Measurements from ENCODE around the gene FNDC4. TPM values are rescaled to one million over a fixed set of nuclear protein-coding genes. Genes with fewer than 3 reads are reported as not detected.

The FNDC4 gene
- total RNA-seq, 1 donor from 2014 or later, result not detected

DNA sequence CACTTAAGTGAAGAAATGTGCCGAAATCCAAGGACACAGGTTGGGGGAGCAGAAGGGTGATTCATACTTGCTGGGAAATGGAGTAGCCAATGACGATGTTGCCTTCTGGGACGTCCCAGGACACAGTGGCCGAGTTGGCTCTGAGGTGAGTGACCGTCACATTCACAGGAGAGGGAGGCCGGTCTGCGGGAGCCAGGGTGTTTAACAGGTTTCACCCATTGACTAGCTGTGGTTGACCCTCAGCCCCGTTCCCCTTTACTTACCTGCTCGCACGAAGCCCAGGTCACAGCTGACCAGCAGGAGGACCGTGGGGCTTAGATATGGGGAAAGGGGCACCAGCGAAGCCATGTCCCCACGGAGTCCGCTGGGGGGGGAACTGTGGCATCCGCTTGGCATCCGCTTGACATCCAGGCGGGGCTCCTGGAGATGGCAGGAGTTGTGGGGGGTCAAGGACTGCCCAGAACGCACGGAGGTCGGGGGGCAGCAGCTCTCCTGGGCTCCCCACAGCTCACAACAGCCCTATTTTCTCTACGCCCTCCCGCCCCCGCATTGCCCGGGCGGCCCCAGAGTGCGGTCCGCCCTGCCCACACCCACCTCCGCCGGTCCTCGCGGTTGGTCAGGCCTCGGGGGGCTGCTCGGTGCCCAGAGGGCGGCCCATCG lies 586 bp downstream of the FNDC4 start:
- intact Hi-C loops (cut with micrococcal nuclease), result no loop called here

DNA sequence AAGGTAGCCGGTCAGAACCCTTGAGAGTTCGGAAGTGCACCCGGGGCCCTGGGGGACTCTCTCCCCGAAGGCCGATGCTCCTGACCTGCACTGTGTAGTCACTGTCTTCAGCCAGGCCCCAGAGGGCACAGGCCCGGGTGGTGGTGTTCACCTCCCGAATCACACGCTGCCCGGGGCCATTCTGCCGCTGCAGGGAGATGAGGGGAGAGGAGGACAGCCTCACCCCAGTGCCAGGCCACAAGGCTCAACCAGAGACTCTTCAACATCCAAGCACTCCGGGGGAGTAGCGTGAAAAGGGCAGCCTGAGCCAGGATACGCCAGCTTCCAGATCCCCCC lies 1.1 kb downstream of the FNDC4 start:
- intact Hi-C loops (cut with micrococcal nuclease), result no loop called here

DNA sequence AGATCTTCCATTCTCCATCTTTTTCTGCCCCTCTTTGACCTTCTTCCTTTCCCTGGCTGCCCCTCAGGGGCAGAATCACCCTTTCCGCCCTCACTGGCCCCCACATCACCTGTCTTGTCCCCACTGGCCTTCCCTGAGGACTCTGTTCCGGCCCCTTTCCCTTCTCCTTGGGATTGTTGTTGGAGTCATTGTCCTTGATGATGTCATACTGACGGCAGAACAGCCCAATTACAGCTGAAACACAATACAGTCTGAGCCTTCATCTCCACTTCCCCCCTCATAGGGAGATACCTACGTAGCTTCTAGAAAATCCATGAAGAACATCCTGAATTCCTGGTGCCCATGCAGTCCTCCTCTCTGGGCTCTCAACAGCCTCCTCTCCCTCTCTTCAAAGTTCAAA lies 2.4 kb downstream of the FNDC4 start:
- intact Hi-C loops (cut with micrococcal nuclease), result no loop called here

DNA sequence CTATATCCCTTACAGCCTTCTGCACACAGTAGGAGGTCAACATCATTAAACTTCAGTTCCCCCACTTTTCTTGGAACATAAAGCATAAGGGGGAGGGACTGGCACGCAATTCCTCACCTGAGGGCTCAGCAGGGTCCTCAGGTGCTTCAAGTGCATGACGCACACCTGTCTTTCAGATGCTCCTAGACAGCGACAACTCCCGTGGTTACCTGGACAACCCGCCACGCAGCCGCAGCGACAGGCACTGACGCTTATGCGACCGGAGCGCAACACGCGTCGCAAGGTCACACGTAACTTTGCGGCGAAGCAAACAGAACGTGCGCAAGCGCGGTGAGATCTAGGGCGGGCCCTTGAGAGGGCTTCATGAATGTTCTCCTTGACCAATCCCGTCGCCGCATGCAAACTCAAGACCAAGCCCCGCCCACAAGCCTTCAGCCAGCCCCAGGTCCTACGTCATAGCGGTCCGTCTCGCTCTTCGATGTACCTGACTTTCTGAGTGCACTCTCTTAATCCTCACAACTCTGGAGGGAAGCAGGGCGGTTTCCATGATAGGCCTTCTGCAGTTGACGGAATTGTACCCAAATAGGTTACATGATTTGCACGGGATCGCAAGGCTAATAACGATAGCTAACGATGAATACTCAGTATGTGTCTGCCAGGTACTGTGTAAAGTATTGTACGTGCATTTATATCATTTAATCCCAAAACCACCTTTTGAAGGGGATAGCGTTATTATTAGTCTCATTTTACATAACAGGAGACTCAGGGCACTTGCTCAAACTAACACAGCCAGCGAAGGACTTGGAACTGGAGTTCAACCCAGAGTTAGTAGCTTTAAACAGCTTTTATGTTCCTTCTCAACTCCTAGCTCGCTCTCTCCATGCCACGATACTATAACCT lies 5.3 kb downstream of the FNDC4 start, which contains the start of gene IFT172:
Gene IFT172 (minus strand): TSS at position 246 of the 900 bp plus-strand sequence. CDS start 90 bp downstream, at position 156.
- intact Hi-C loops (cut with micrococcal nuclease), result loop anchor here (1.0 to 5.0 kb wide), 15 partner anchors 61 to 1383 kb away; partner anchors contain the start of genes ATRAID, BABAM2, EIF2B4 and GTF3C2

DNA sequence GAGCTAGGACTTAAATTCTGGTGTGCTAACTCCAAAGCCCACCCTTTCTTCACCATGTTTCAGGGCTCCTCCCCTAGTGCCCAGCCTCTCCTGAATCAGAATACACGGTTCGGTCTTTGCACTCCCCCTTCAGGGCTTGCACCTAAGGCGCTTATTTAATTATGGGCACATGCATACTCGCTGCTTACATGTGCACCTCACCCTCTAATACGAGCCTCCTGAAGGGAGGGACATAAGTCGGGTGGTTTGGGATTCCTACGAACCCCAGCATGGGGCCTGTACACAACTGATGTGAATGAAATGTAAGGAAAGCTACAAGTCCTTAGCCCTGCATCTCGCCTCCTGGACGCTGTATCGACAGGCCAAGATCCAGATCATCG lies 5.9 kb downstream of the FNDC4 start:
- intact Hi-C loops (cut with micrococcal nuclease), result loop anchor here (1.0 to 5.0 kb wide), 15 partner anchors 61 to 1383 kb away; partner anchors contain the start of genes ATRAID, BABAM2, EIF2B4 and GTF3C2

DNA sequence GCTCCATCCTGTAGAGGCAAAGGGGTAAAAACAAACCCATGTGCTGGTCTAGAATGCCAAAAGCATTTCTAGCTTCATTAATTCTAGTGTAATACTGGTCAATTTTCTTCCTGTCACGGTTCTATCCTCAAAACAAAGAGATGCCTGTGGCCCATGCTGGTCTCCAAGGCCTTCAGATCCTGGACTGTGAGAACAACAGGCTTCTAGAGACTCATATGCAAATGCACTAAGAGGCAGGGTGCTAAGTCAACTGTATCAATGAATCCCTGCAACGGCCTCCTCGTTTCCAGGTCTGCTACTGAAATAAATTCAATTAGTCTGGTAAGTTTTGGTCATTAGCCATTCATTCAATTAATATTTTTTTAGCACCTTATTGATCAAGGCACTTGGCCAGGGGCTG lies 9.5 kb downstream of the FNDC4 start:
- intact Hi-C loops (cut with micrococcal nuclease), result loop anchor here (5.0 kb wide), 2 partner anchors 223 to 1387 kb away; partner anchors contain the start of genes SLC30A3 and TRMT61B

DNA sequence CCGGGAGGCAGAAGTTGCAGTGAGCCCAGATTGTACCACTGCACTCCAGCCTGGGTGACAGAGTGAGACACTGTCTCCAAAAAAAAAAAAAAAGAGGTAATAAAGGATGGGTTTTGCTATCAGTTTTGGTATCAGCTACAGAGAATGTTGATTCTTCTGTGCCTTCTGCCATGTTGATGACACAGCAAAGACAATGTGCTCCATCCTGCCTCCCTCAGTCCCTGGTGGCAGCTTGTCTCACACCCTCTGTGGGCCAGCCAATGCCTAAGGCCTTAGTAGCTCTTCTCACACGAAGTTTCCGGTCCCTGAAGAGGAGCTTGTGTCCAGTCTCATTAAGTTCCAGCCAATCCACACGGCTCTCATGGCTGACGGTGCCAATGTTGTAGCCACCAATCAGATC lies 23.0 kb downstream of the FNDC4 start:
- intact Hi-C loops (cut with micrococcal nuclease), result no loop called here

DNA sequence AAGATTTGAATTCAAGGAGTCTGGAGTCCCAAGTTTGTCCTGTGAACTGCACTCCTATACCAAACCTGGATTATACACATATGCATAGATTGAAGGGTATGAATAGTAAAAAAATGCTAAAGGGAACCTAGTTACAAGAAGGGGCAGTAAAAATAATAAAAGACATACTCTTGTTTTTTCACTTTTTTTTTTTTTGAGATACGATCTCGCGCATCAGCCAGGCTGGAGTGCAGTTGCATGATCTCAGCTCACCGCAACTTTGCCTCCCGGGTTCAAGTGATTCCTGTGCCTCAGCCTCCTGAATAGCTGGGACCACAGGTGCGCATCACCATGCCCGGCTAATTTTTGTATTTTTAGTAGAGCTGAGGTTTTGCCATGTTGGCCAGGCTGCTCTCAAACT lies 30.6 kb downstream of the FNDC4 start:
- intact Hi-C loops (cut with micrococcal nuclease), result no loop called here

DNA sequence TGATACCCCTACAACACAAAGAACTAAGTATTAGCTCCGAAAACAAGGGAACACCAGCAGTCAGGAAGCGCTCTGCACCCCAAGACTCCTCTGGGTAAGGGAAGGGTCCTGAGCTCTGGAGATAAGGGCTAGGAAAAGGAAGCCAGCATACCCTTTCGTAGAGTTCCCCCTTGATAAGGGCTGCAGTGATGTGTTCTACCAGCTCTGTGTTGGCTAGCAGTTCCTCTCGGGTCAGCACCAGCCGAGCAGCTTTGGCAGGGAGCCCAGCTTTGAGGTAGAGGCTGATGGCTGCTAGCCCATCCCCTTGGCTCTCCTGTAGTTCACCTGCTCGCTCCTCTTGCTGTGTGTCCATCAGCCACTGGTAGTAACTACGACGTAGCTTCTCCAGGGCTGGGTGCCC lies 33.9 kb downstream of the FNDC4 start:
- intact Hi-C loops (cut with micrococcal nuclease), result no loop called here

DNA sequence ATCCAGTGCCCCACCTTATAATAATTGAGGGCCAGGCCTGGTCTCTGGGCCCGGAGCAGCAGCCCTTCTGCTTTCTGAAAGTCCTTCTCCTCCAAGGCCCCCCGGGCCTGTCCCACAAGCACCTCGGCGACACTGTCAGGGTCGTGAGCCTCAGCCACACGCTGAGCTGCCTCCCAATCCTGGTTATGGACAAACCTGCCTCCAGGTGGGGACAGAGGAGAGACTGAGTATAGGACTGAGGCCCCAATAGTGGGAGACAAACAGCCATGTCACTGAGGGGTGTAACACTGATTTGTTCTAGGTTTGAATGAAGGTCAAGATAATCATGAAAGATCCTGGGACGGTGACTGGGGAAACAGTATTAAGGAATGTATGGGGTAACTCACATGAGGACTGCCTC lies 41.0 kb downstream of the FNDC4 start:
- intact Hi-C loops (cut with micrococcal nuclease), result no loop called here

DNA sequence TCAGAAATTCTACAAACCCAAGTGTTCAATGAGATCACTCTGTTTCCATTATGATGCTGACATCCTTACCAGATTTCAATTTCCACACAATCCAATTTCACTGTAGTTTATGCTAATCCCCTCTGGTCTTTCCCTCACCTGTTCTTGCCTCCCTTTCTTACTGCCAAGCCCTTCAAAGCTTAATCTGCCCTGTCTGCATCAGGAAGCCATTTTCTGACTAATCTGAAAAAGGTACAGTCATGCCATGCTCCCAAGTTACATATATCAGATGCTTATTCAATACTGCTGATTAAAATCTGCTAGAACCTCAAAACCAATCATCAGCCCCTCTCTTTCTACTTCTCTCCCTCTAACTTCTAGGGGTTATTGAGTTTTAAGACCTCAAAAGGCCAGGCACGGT lies 43.9 kb downstream of the FNDC4 start:
- intact Hi-C loops (cut with micrococcal nuclease), result no loop called here

DNA sequence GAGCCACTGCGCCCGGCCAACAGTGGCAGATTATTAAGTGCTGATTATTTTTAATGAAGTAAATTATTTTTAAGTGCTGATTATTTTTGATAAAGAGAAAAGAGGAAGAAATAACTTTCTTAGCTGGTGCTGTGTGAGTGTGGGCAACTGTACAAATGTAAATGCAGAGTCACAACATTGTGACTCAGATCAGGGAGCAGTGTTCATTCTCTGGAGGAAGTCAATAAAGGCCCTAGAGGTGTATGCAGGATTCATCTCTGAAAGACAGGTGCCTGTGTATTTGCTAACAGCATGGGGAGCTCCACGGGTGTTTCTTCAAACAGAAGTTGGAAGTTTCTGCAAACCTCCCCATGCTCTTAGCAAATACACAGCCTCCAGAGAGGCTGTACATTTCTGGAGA lies 46.6 kb downstream of the FNDC4 start:
- intact Hi-C loops (cut with micrococcal nuclease), result no loop called here

DNA sequence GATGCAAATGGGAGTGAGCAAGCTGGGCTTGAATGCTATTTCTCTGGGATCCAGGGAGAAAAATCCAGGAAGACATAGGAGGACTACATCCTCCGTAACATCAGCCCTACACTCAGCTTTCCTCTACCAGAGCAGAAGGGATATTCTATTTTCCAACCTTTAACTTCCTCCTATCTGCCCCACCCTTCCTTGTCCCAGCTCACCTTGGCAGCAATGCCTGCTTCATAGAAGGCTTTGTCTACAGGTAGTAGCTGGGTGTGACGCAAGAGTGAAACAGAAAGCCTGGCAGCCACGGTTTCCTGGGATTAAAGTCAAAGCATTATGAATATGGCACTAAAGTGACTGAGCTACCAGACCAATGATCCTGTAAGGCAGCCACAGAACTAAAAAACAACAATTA lies 48.9 kb downstream of the FNDC4 start:
- intact Hi-C loops (cut with micrococcal nuclease), result no loop called here

DNA sequence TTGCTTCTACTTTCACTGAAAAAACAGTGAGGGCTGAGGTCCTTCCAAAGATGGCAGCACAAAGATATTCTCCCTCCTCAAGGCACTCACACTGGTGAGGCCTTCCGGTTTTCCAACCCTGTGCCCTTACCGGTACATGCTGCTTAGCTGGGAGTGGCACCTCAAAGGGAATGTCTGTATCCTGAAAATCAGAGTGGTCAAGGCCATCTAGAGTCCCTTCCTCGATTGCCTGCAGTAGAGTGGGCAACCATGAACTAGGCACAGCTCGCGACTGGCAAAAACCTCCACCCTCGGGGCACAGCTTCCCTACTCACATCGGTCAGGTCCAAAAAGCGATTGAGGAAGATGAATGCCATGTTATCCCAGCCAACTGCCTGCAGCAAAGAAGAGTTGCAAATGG lies 49.4 kb downstream of the FNDC4 start:
- intact Hi-C loops (cut with micrococcal nuclease), result no loop called here

DNA sequence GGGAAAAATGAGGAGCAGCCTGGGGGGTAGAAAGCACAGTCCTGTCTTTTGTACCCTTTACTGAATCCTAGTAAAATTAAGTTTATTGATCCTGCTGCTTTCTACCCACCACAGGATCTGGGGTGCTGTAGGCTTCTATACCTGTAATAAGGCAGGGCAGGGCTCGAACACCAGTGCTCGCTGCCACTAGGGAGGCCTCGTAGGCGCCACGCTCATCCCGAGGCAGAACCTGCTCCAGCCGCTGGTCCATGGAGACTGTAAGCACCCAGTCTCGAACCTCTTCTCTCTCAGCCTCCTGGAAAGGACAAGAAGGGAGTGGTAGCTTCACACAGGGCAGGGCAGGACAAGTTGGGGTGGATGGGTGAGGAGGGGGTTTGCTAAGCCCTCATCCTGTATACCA lies 49.8 kb downstream of the FNDC4 start:
- intact Hi-C loops (cut with micrococcal nuclease), result no loop called here

DNA sequence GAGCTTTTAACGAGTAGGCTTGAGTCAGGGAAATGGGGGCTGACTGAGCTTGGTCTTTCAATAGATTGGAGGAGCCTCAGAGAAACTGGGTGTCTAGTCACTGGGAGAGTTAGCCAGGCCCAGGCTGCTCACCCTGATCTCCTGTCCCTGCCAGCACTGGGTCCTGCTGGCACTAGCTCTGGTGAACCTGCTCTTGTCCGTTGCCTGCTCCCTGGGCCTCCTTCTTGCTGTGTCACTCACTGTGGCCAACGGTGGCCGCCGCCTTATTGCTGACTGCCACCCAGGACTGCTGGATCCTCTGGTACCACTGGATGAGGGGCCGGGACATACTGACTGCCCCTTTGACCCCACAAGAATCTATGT lies 52.1 kb downstream of the FNDC4 start:
- intact Hi-C loops (cut with micrococcal nuclease), result no loop called here

DNA sequence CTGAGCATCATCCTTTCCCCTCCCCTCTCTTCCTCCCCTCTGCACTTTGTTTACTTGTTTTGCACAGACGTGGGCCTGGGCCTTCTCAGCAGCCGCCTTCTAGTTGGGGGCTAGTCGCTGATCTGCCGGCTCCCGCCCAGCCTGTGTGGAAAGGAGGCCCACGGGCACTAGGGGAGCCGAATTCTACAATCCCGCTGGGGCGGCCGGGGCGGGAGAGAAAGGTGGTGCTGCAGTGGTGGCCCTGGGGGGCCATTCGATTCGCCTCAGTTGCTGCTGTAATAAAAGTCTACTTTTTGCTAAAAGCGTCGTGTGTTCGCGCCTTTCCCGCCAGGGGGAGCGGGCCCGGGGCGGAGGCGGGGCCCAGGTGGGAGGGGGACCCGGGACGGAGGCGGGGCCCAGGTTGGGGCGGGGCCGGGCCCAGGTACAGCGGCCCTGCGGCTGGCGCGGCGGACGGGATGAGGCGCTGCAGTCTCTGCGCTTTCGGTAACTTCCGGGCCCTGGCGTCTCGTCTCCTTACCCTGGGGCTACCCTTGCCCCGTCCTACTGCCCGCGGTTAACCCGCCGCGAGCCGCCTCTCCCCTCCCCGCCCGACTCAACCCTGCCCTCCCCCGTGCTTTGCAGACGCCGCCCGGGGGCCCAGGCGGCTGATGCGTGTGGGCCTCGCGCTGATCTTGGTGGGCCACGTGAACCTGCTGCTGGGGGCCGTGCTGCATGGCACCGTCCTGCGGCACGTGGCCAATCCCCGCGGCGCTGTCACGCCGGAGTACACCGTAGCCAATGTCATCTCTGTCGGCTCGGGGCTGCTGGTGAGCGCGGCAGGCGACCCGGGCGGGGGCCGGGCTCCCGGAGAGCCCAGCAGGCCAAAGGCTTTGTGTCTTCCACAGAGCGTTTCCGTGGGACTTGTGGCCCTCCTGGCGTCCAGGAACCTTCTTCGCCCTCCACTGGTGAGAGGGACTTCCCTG lies 52.8 kb downstream of the FNDC4 start, which contains the start of gene KRTCAP3:
Gene KRTCAP3 (plus strand): TSS at position 424 of the 962 bp plus-strand sequence. CDS start 32 bp downstream, at position 456.
- intact Hi-C loops (cut with micrococcal nuclease), result no loop called here
